Measurements from ENCODE around the gene SLC22A14.
"Not testable (repeated sequence)": the region's sequence is repeated elsewhere in the genome, so short reads cannot be mapped to it uniquely, and the experiment has no call there.

The SLC22A14 gene

DNA sequence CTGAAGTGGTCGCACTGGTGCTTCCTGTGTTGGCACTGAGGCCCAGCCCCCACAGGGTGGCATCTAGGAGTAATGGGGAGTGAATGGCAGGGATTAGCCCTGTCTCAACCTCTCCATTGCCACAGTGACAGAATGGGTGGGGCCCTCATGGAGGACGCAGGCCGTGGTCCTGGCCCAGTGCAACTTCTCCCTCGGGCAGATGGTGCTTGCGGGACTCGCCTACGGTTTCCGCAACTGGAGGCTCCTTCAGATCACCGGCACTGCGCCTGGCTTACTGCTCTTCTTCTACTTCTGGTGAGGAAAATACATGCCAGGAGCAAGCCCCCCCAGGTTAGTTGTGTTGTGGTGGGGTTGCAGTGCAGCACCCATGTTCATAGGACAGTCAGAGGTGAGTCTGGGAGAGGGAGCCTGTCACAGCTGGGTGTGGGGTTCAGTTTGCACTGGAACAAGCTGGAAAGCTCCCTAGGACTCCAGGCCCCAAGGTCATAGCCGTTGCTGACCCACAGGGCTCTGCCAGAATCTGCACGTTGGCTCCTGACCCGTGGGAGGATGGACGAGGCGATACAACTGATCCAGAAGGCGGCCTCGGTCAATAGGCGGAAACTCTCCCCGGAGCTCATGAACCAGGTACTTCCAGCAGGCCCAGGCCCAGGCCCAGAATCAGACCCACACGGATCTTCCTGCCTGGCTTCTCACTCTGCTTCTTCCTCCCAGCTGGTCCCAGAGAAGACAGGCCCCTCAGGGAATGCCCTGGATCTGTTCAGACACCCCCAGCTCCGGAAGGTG, 7.0 kb upstream of the SLC22A14 start:
- no peak for DNase-seq

DNA sequence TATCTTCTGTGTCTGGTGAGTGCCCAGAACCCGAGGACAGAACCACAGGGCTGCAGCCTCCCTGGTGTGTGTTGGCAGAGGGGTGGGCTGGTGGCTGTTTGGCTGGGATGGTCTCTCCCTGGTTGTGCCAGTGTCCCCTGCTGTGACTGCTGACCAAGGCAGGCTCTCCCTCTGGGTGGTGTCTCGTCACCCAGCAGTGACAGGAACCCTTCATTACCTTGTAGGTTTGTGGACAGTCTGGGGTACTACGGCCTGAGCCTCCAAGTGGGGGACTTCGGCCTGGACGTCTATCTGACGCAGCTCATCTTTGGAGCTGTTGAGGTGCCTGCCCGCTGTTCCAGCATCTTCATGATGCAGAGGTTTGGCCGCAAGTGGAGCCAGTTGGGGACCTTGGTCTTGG, 6.4 kb upstream of the SLC22A14 start:
- DNase-seq: no peak

DNA sequence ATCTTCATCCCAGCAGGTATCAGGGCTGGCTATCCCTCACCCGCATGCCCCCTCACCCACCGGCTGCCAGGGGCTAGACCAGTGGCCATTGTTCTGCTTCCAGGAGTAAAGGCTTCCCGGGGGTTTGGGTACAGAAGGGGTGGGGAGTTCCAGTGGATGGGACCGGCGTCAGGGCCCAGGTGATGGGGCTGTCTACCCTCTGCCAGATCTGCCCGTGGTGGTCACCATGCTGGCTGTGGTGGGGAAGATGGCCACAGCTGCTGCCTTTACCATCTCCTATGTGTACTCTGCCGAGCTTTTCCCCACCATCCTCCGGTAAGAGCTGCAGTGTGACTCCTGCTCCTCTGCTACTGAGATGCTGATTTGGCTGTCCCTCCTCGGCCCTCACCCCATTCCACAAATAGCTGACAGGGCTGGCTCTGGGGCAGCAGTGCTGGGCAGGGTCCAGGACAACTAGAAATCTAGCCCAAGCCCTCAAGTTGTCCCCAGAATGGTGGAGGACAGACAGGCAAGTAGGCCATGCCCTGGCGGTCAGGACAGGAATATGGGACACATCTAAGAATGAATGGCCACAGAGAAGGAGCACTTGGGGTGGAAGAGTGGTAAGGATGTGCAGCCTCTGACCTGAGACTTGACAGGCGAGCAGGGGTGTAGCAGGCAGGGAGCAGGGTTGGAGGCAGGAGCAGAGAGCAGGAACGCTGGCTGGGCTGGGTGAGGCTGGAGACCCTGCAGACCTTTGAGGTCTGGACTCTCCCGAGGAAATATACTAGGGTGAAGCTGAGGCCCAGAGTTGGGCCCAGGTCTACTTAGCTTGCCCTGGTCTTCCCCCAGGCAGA, 5.8 kb upstream of the SLC22A14 start:
- DNase-seq: no peak

DNA sequence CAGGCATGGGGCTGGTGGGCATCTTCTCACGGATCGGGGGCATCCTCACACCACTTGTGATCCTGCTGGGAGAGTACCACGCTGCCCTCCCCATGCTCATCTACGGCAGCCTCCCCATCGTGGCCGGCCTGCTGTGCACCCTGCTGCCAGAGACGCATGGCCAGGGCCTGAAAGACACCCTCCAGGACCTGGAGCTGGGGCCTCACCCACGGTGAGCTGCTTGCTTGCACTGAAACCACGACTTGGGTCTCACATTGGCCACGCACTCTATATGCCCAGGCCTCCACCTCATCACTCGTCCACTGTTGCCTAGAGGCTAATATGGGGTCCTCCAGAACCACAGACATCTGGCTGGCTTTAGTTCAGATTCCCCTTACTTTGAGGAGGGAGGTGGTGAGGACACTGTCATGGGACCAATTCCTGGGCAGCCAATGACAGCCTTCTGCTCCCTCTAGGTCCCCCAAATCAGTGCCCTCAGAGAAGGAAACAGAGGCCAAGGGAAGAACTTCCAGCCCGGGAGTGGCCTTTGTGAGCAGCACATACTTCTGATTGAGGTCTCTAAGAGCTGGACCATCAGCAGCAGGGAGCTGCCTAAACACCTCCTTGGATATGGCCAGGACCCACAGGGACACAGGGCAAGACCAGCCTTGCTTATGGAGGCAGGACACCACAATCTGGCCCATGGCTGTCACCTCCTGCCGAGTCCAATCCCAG, 5.0 kb upstream of the SLC22A14 start:
- no peak for DNase-seq

DNA sequence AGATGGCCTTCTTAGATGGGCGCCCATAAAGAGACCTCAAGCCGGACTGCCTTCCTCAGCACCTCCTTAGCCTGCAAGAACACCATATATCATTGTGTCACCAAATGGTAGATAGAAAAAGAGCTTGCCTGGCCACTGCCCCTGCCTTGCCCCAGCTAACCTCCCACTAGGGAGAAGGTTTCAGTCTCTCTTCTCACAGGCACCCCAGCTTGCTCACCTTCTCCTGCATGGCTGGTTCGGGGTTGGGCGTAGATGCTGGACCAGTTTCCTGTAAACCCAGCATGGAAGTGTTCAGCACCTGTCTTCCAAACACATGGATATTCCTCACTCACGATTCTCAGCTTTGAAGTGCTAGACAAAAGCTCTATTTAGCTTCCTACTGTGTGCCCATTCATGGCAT, 3.3 kb upstream of the SLC22A14 start:
- DNase-seq: no peak

DNA sequence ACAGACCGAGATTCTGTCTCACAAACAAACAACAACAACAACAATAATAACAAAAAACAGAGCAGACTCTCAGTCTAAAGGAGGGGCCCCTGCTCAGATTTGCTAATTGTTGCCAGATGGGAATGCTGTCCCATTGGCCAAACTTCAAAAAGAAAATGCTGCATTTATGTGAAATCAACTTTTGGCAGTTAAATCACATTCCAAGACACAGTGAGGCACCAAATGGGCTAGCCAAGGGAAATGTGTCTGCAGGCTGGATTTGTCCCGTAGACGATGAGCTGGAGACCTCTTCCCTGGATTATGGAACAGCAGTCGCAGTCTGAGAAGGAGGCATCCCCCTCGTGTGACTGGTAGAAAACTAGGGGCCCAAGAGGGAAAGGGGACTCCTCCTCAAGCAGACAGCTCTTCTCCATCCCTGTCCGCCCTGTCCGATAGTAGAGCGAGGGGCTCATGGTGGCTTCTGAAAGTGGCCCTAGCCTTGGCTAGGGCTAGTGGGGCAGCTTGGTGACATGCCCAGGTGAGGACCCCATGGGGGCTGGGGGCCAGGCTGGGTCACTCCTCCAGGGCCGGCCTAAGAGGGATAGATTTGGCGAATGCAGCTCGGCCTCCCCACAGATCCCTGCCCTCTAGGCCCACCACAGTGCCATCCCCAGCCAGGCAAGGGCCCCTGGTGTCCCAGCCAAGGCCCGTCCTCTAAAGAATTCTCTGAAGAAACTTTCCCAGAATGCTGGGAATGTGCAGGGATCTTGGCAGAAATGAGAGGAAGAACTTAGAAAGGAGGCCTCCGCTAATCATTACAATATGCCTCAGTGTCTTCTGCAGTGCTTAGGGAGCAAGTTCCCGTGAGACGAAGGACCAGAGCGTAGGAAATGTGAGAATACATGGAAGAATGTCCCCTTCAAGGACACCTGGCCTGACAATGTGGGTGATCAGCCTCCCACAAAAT, 2.0 kb downstream of the SLC22A14 start:
- no peak for DNase-seq

DNA sequence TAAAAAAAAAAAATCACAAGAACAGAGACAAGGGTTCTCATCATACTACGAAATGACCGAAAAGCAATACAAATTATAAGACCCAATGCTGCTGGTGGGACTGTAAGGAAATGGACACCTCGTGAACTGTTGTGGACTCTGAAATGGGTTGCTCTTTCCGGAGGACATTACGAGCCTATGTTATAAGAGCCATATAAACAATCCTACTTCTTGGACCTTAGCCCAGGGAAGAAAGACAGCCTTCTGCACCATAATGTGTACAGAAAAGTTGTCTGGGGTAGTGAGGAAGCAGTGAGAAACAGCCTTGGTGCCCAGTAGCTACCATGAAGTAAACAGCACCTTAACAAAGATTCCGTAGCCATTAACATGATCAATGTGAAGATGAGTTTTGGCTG, 2.7 kb downstream of the SLC22A14 start:
- no peak for DNase-seq

DNA sequence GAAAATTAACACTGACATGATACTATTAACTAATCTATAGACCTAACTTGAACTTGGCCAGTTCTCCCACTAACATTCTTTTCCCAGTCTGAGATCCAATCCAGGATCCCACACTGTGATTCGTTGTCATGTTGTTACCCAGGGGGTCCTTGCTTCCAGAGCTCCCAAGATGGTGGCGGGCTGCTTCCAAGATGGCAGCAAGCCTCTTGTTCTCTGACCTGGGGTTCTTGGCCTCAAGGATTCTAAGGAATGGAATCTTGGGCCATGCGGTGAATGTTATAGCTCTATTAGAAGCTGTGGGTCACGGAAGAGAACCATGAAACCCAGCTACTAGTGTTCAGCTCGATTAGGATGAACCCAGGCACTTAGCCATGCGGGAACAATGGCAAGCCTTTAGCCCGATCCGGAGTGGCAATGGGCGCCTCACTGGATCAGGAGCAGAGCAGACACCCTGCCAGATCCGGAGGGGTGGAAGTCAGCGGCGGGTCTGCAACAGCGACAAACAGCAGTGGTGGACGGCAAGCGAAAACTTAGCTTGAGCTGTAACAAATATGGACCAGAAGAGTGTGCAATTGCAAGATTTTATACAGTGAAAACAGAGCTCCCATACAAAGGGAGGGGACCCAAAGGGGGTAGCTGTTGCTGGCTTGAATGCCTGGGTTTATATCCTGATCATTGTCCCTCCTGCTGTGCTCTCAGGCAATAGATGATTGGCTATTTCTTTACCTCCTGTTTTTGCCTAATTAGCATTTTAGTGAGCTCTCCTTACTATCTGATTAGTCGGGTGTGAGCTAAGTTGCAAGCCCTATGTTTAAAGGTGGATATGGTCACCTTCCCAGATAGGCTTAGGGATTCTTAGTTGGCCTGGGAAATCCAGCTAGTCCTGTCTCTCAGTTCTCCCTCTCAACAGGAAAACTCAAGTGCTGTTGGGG, 7.5 kb downstream of the SLC22A14 start:
- not testable (repeated sequence) for DNase-seq

DNA sequence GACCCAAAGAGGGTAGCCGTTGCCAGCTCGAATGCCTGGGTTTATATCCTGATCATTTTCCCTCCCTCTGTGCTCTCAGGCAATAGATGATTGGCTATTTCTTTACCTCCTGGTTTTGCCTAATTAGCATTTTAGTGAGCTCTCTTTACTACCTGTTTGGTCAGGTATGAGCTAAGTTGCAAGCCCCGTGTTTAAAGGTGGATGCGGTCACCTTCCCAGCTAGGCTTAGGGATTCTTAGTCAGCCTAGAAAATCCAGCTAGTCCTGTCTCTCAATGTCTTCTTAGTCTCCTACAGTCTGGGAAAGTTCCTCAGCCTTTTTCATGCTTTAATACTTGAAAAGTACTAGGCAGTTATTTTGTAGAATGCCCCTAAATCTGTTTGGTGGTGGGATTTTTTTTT, 15.0 kb downstream of the SLC22A14 start:
- DNase-seq: not testable (repeated sequence)

DNA sequence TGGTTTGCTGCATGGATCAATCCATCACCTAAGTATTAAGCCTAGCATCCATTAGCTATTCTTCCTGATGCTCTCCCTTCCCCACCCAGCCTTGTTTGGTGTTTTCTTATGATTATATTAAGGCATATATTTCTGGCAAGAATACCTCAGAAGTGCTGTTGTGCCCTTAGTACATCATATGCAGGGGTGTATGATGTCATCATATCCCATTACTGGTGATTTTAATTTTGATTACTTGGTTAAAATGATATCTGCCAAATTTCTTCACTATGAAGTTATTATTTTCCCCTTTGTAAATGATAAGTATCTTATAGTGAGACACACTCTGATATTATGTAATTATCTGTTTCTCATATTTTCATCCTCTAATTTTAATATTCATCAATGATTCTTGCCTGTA, 15.4 kb downstream of the SLC22A14 start:
- DNase-seq: no peak

DNA sequence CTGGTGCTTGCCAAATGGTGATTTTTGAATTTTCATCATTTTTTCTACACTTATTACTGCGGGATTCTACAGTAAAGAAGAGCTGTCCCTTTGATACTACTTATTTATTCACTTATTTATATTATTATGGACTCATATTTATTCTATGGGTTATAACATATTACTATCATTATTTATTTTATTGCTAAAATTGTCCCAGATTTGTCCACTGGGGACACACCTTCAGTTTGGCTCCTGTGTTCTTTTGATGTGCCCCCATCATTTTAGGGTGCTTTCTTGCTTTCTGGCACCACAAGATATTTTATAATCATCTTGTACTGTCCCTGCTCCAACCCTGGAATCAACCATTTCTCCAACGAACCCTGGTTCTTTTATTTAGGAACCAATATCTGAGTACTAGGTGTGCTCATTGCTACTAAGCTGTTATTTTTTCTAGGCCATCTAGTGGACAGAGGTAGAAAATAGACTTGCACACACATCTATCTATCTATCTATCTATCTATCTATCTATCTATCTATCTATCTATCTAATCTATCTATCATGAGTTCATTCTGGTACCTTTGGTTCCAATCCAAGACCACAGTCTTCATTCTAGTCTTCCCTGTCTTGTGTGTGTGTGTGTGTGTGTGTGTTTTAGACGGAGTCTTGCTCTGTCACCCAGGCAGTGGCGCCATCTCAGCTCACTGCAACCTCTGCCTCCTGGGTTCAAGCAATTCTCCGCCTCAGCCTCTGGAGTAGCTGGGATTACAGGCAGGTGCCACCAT, 16.0 kb downstream of the SLC22A14 start:
- no peak for DNase-seq

DNA sequence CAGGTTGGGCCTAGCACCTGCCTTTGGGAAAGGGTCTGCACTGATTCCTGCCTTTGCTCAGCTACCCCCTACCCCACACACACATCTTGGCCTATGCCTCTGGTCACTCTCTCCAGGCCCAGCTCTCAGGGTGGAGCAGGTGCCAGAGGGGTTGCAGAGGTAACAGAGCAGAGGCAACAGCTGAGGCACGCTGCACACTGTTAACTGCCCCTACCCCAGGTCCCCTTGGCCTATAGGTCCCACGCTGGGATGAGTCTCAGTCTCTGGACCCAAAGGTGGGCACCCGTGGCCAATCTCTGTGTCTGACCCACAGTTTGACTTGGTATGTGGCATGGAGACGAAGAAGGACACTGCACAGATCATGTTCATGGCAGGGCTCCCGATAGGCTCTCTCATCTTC, 24.8 kb downstream of the SLC22A14 start:
- DNase-seq: no peak

DNA sequence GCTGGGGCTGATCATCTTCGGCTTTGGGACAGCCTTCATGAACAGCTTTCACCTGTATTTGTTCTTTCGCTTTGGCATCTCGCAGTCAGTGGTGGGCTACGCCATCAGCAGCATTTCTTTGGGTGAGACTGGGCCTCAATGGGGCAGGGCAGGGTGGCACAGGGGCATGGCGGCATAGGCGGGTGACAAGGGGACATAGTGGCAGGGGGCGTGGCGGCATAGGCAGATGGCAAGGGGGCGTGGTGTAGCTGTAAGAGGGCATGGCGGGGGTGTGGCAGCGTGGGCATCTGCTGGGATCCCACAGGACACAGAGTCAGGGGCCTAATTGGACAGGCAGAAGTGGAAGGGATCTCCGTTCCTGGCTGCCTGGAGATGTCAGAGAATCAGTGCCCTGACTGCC, 25.5 kb downstream of the SLC22A14 start:
- no peak for DNase-seq

DNA sequence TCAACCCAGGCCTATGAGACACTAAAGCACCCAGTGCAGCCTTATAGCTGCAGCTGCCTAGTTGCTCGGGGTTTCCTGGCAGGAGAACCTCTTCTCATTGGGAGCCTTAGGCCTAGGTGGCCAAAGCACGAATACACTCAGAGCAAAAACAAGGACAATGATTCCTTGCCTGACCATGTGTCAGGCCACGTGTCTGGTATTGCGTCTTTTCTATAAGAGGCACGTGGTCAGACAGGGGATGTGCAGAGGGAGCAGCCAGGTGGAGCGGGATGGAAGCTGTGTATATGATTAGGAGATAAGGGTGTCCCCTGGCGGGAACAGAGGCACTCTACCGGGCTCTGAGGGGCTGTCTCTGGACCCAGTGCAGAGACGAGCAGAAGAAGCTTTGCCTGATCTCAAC, 26.4 kb downstream of the SLC22A14 start:
- DNase-seq: no peak

DNA sequence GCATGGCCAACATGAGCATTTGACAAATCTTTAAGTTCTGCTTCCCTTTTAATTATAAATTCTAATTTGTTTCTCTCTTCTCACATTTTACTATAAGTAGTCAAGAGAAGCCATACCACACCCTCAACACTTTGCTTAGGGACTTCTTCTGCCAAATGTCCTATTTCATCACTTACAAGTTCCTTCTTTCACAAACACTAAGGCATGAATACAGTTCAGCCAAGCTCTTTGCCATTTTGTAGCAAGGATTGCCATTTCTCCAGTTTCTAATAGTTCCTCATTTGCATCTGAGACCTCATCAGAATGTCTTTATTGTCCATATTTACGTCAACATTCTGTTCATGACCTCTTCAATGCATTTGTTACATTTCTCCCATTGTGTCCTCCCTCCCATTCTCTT, 29.4 kb downstream of the SLC22A14 start:
- no peak for DNase-seq

DNA sequence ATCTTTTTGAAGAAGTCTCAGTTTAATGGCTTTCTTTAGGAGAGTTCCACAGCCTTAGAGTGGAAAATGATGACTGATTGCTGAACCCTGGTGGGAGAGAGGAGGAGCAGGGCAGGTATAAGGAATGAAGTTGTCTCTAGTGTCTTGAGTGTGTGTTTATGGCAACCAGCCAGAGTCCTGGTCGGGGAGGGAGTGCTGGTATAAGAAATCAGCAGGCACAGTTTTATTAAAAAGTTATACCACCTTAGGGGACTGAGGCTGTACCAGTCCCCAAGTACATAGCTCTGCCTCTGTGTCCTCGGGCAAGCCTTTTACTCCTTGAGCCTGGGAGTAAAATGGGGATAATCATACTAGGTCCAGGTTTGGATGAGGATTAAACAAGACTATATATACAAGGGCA, 29.8 kb downstream of the SLC22A14 start:
- no peak for DNase-seq

DNA sequence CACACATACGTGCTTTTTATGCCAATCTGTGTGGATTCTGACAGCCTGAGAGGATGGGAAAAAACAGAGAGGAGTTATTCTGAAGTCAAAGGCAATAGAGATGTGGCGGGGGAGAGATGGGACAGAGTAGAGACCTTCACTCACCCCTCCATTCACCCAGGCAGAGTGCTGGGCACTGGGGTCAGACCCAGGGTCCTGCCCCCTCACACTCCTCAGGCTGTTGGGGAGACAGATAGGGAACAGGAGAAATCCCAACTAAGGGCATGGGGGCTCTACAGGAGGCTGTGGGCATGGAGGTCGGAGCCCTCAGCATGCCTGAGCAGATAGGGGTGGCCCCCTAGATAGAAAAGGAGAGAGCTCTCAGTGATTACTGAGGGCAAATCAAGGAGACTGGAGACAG, 30.3 kb downstream of the SLC22A14 start:
- DNase-seq: no peak

DNA sequence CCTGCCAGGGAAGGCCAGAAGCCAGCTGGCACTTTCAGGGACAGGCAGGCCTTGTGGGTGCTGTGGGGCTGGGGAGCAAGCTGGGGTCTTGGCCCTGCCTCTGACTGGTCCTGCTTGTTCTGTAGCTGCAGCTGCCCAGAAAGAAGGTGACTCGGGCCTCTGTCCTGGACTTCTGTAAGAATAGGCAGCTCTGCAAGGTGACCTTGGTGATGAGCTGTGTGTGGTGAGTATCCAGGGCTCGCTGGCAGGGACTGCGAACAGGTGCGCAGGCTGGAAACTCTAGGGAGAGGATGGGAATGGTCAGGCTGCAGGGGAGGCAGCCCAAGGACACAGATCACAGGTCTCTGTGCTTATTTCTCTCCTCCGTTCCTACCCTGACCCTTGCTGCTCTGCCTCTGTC, 31.2 kb downstream of the SLC22A14 start:
- no peak for DNase-seq

DNA sequence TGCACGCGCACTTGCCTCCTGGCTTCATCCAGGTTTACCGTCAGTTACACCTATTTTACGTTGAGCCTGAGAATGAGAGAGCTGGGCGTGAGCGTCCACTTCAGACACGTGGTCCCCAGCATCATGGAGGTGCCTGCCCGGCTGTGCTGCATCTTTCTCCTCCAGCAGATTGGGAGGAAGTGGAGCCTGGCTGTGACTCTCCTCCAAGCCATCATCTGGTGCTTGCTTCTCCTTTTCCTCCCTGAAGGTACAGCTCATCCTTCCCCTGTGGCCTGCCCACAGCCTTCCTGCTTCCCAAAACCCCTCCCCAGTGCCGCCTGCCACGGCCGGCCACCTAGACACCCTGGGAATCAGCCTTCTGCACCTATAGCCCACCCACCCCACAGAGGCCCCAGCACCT, 31.6 kb downstream of the SLC22A14 start:
- DNase-seq: no peak

DNA sequence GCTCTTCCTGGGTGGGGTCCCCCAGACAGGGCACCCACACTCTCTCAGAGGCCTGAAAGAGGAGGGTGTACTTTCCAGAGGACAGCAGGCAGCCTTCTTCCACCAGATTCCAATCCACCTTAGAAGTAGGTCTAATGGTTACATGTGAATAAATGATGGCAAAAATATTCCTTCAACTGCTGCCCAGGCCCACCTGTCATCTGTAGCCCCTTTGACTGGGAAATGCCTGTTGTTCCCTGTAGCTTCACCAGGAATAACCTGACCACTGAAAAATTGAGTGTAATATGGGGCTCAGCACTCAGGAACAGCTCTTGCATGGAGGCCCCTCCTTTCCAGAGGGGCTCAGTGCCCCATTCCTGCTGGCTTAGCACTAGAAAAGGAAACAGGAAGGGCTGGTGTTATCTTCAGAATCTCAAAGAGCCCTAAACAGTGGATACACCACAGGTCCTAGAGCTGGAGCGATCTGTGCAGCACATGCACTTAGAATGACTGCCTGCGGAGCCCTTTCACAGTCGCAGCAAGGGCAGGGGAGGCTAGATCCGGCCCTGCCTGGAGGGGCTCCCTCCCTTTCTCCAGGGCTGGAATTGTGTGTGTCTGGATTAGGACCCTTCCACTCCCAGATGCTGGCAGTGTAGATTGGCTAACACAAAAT, 32.1 kb downstream of the SLC22A14 start:
- no peak for DNase-seq

Data from NCI-H774 (cell line).